ENCODE measurements around the gene TMCO4. TPM values are rescaled to one million over a fixed set of nuclear protein-coding genes. Genes with fewer than 3 reads are reported as not detected.

Gene TMCO4
- total RNA-seq, 1 experiment from 2014 or later: 4.3 TPM

GRCh38 chr1:19771350-19771749, 28.4 kb downstream of the TMCO4 start:
- Histone ChIP-seq H3K27ac (ENCODE audit: low read depth, low read length, poor library complexity, severe bottlenecking) (no peak overlapping the region), H3K27me3 (replicated peaks; ENCODE audit: insufficient read depth, low read depth, low read length, poor library complexity) (no peaks in the 10 kb centered on the region), H3K9me3 (ENCODE audit: low read depth, low read length, poor library complexity, severe bottlenecking) (no peaks in the 10 kb centered on the region), H3K4me1 (ENCODE audit: insufficient read depth, low read length, poor library complexity, severe bottlenecking) (peaks cover 33% of the 10 kb centered on the region), H3K4me3 (ENCODE audit: low read depth, low read length, poor library complexity, severe bottlenecking) (no peak overlapping the region), H3K36me3 (ENCODE audit: insufficient read depth, low read length, poor library complexity, severe bottlenecking) (no peaks in the 10 kb centered on the region)
- intact Hi-C loops (cut with micrococcal nuclease; ENCODE audit: unreplicated experiment): no loop called here
- CTCF ChIA-PET: no interaction called here
- no peak for TF ChIP-seq EZH2 (IDR thresholded peaks at IDR 0.05; ENCODE audit: borderline replicate concordance, low read depth, low read length, poor library complexity, severe bottlenecking)
- no peak for TF ChIP-seq CTCF (conservative IDR thresholded peaks at IDR 0.05; ENCODE audit: low read depth, low read length)
- POLR2A ChIA-PET (ENCODE audit: low non-redundant PET): no interaction called here
- DNase-seq (ENCODE audit: low spot score): no peak
- no TSS peak for BruUV-seq (replicated peaks)

GRCh38 chr1:19770436-19771190, 29.1 kb downstream of the TMCO4 start:
- TF ChIP-seq CTCF (conservative IDR thresholded peaks at IDR 0.05; ENCODE audit: low read depth, low read length): no peak
- TF ChIP-seq EZH2 (IDR thresholded peaks at IDR 0.05; ENCODE audit: borderline replicate concordance, low read depth, low read length, poor library complexity, severe bottlenecking): no peak
- ChIA-PET CTCF (no interaction called here), POLR2A (ENCODE audit: low non-redundant PET) (no interaction called here)
- Histone ChIP-seq H3K36me3 (ENCODE audit: insufficient read depth, low read length, poor library complexity, severe bottlenecking) (no peaks in the 10 kb centered on the region), H3K27ac (ENCODE audit: low read depth, low read length, poor library complexity, severe bottlenecking) (no peak overlapping the region), H3K9me3 (ENCODE audit: low read depth, low read length, poor library complexity, severe bottlenecking) (no peaks in the 10 kb centered on the region), H3K27me3 (replicated peaks; ENCODE audit: insufficient read depth, low read depth, low read length, poor library complexity) (no peaks in the 10 kb centered on the region), H3K4me3 (ENCODE audit: low read depth, low read length, poor library complexity, severe bottlenecking) (no peak overlapping the region), H3K4me1 (ENCODE audit: insufficient read depth, low read length, poor library complexity, severe bottlenecking) (peaks cover 39% of the 10 kb centered on the region)
- intact Hi-C loops (cut with micrococcal nuclease; ENCODE audit: unreplicated experiment): no loop called here
- DNase-seq (ENCODE audit: low spot score): no peak
- BruUV-seq (replicated peaks): no TSS peak

GRCh38 chr1:19769211-19769932, 30.3 kb downstream of the TMCO4 start:
- no TSS peak for BruUV-seq (replicated peaks)
- H3K9me3 ChIP-seq (ENCODE audit: low read depth, low read length, poor library complexity, severe bottlenecking): no peaks in the 10 kb centered on the region
- TF ChIP-seq EZH2 (IDR thresholded peaks at IDR 0.05; ENCODE audit: borderline replicate concordance, low read depth, low read length, poor library complexity, severe bottlenecking): no peak
- peaks cover 50% of the 10 kb centered on the region for H3K4me1 ChIP-seq (ENCODE audit: insufficient read depth, low read length, poor library complexity, severe bottlenecking)
- no peak overlapping the region for H3K27ac ChIP-seq (ENCODE audit: low read depth, low read length, poor library complexity, severe bottlenecking)
- ChIA-PET POLR2A (ENCODE audit: low non-redundant PET) (no interaction called here), CTCF (no interaction called here)
- DNase-seq (ENCODE audit: low spot score): no peak
- H3K36me3 ChIP-seq (ENCODE audit: insufficient read depth, low read length, poor library complexity, severe bottlenecking): no peaks in the 10 kb centered on the region
- H3K4me3 ChIP-seq (ENCODE audit: low read depth, low read length, poor library complexity, severe bottlenecking): no peak overlapping the region
- H3K27me3 ChIP-seq (replicated peaks; ENCODE audit: insufficient read depth, low read depth, low read length, poor library complexity): no peaks in the 10 kb centered on the region
- intact Hi-C loops (cut with micrococcal nuclease; ENCODE audit: unreplicated experiment): no loop called here

Data from A673 (cell line).